ENCODE measurements around the gene EDN1. TPM values are rescaled to one million over a fixed set of nuclear protein-coding genes. Genes with fewer than 3 reads are reported as not detected.

Gene EDN1
- 36.4 TPM for polyA plus RNA-seq
- long read RNA-seq, donor 1, transcript EDN1-201 (5 exons, 2,033 nt) = major isoform, 6 of 6 reads
- long read RNA-seq, donor 1, partial matches to known transcripts = 0 of 6 reads
- long read RNA-seq, donor 1, other reads (novel, unspliced or antisense) = 0 of 6 reads
- long read RNA-seq, donor 2, transcript EDN1-201 (5 exons, 2,033 nt) = major isoform, 10 of 10 reads
- long read RNA-seq, donor 2, partial matches to known transcripts = 0 of 10 reads
- long read RNA-seq, donor 2, other reads (novel, unspliced or antisense) = 0 of 10 reads
- long read RNA-seq, donor 3, transcript EDN1-201 (5 exons, 2,033 nt) = major isoform, 5 of 5 reads
- long read RNA-seq, donor 3, partial matches to known transcripts = 0 of 5 reads
- long read RNA-seq, donor 3, other reads (novel, unspliced or antisense) = 0 of 5 reads
- long read RNA-seq, donor 4, partial matches to known transcripts = 0 of 1 reads
- long read RNA-seq, donor 4, other reads (novel, unspliced or antisense) = 0 of 1 reads
- long read RNA-seq, donor 5, transcript EDN1-201 (5 exons, 2,033 nt) = major isoform, 12 of 12 reads
- long read RNA-seq, donor 5, partial matches to known transcripts = 0 of 12 reads
- long read RNA-seq, donor 5, other reads (novel, unspliced or antisense) = 0 of 12 reads
- long read RNA-seq, donor 6, partial matches to known transcripts = 0 of 4 reads
- long read RNA-seq, donor 6, other reads (novel, unspliced or antisense) = 0 of 4 reads
- long read RNA-seq, donor 7, transcript EDN1-201 (5 exons, 2,033 nt) = major isoform, 11 of 11 reads
- long read RNA-seq, donor 7, partial matches to known transcripts = 0 of 11 reads
- long read RNA-seq, donor 7, other reads (novel, unspliced or antisense) = 0 of 11 reads
- long read RNA-seq, donor 8, transcript EDN1-201 (5 exons, 2,033 nt) = major isoform, 11 of 11 reads
- long read RNA-seq, donor 8, partial matches to known transcripts = 0 of 11 reads
- long read RNA-seq, donor 8, other reads (novel, unspliced or antisense) = 0 of 11 reads
- long read RNA-seq, donor 9, transcript EDN1-201 (5 exons, 2,033 nt) = major isoform, 10 of 10 reads
- long read RNA-seq, donor 9, partial matches to known transcripts = 0 of 10 reads
- long read RNA-seq, donor 9, other reads (novel, unspliced or antisense) = 0 of 10 reads
- long read RNA-seq, donor 10, transcript EDN1-201 (5 exons, 2,033 nt) = major isoform, 9 of 9 reads
- long read RNA-seq, donor 10, partial matches to known transcripts = 0 of 9 reads
- long read RNA-seq, donor 10, other reads (novel, unspliced or antisense) = 0 of 9 reads
- long read RNA-seq, donor 11, transcript EDN1-201 (5 exons, 2,033 nt) = major isoform, 6 of 6 reads
- long read RNA-seq, donor 11, partial matches to known transcripts = 0 of 6 reads
- long read RNA-seq, donor 11, other reads (novel, unspliced or antisense) = 0 of 6 reads

DNA sequence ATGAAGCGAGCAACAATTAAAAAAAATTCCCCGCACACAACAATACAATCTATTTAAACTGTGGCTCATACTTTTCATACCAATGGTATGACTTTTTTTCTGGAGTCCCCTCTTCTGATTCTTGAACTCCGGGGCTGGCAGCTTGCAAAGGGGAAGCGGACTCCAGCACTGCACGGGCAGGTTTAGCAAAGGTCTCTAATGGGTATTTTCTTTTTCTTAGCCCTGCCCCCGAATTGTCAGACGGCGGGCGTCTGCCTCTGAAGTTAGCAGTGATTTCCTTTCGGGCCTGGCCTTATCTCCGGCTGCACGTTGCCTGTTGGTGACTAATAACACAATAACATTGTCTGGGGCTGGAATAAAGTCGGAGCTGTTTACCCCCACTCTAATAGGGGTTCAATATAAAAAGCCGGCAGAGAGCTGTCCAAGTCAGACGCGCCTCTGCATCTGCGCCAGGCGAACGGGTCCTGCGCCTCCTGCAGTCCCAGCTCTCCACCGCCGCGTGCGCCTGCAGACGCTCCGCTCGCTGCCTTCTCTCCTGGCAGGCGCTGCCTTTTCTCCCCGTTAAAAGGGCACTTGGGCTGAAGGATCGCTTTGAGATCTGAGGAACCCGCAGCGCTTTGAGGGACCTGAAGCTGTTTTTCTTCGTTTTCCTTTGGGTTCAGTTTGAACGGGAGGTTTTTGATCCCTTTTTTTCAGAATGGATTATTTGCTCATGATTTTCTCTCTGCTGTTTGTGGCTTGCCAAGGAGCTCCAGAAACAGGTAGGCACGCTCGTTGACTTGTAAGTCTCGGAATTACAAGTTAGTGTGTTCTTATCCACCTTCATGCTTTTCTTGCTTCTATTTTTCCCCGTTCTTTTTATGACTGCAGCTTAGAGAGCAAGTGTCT is at the start of gene EDN1:
Gene EDN1, plus strand, starts transcription at position 429 of the 888 bp plus-strand sequence. Its CDS starts 269 bp downstream, at position 698.
- H3K9me3 ChIP-seq (ENCODE audit: control insufficient read depth, low read depth, low read length) = peaks cover 5% of the 10 kb centered on the region
- peak within 1 kb of the TSS; percentile 65 for H3K4me3 ChIP-seq (ENCODE audit: low read length)
- WGBS (ENCODE audit: insufficient coverage, low lambda C conversion rate) = 0% methylated on average over 2 of the region's 38 CpGs
- peaks cover 29% of the 10 kb centered on the region for H3K4me1 ChIP-seq (ENCODE audit: control insufficient read depth, insufficient read depth, low read length)
- H3K36me3 ChIP-seq (ENCODE audit: control insufficient read depth, insufficient read depth, low read length) = peaks cover 21% of the 10 kb centered on the region
- H3K27ac ChIP-seq (ENCODE audit: low read length) = peak within 1 kb of the TSS; percentile 93
- peak; percentile 87 to 94 for DNase-seq
- no peaks in the 10 kb centered on the region for H3K27me3 ChIP-seq (ENCODE audit: control insufficient read depth, insufficient read depth, low read length)

DNA sequence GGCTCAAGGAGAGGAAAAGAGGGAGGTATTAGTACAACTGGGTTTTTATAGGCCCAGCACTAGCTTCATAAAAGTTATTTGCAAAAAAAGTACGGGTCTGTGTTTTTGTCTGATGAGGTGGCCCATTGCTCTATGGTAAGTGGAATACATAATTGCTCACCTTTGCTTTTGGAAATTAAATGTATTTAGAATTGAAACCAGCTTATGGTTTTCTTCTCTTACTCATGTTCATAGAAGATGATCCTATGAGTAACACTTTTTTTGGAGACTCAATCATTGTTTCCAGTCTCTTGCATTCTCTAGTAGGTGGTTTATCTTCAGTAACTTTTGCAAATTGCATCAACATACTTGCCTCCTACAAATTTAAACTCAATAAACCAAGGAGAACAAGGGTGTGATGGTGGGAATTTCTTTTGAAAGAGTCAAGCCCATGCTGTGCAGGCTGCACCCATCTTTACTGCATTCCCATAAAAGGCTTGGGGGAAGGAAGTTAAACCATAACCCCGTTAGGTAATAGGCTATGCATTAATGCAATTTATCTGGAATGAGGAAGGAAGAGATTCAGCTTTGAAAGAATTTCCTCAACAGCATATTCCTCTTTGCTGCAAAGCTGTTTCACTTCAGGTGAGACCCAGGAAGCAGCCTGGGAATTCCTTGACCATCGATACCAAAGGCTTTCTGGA is 48.5 kb upstream of the EDN1 start:
- Histone ChIP-seq H3K27me3 (ENCODE audit: control insufficient read depth, insufficient read depth, low read length) (no peaks in the 10 kb centered on the region), H3K27ac (ENCODE audit: low read length) (peak overlapping the region; percentile 89), H3K36me3 (ENCODE audit: control insufficient read depth, insufficient read depth, low read length) (no peaks in the 10 kb centered on the region), H3K4me3 (ENCODE audit: low read length) (peak overlapping the region; percentile 11), H3K4me1 (ENCODE audit: control insufficient read depth, insufficient read depth, low read length) (peaks cover 30% of the 10 kb centered on the region), H3K9me3 (ENCODE audit: control insufficient read depth, low read depth, low read length) (no peaks in the 10 kb centered on the region)
- no CpG with 5 or more reads among the region's 3 CpGs for WGBS (ENCODE audit: insufficient coverage, low lambda C conversion rate)
- DNase-seq = peak; percentile 81 to 88

DNA sequence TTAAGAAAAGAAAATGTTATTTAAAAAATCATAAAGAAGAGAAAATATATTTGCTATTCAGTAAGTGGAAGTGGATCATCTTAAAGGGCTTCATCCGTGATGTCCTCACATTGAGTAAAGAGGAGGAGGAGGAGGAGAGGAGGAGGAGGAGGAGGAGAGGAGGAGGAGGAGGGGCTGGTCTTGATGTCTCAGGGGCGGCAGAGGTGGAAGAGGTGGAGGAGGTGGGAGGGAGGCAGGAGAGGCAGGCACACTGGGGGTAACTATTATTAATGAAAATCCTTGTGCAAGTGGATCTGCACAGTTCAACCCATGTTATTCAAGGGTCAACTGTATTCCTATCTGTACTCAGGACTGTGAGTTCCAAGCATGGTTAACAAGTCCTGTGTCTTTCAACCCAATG is 47.0 kb upstream of the EDN1 start:
- Histone ChIP-seq H3K4me3 (ENCODE audit: low read length) (no peak overlapping the region), H3K27ac (ENCODE audit: low read length) (no peak overlapping the region), H3K36me3 (ENCODE audit: control insufficient read depth, insufficient read depth, low read length) (no peaks in the 10 kb centered on the region), H3K27me3 (ENCODE audit: control insufficient read depth, insufficient read depth, low read length) (no peaks in the 10 kb centered on the region), H3K9me3 (ENCODE audit: control insufficient read depth, low read depth, low read length) (no peaks in the 10 kb centered on the region), H3K4me1 (ENCODE audit: control insufficient read depth, insufficient read depth, low read length) (peaks cover 34% of the 10 kb centered on the region)
- DNase-seq = no peak
- WGBS (ENCODE audit: insufficient coverage, low lambda C conversion rate) = no CpG with 5 or more reads among the region's 2 CpGs

DNA sequence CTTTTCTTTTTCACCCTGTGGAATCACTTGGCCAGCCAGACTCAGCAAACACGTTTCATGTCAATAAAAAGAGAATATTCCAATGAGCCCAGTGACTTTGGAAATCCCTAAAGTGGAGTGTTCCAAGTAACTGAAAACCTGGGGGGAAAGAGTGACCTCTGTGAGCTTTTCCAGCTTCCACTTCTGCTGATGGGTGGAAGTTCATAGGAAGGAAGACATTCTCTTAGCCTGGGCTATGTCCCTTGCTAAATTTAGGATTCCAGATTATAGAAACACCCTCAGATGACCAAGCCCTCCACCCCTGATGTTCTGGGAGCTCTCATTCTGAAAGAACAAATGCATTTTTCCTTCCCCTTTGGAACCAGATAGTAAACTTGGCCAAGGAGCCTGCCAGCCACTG is 44.8 kb upstream of the EDN1 start:
- no CpG with 5 or more reads among the region's 1 CpG for WGBS (ENCODE audit: insufficient coverage, low lambda C conversion rate)
- DNase-seq = no peak
- Histone ChIP-seq H3K9me3 (ENCODE audit: control insufficient read depth, low read depth, low read length) (no peaks in the 10 kb centered on the region), H3K4me1 (ENCODE audit: control insufficient read depth, insufficient read depth, low read length) (peaks cover 49% of the 10 kb centered on the region), H3K36me3 (ENCODE audit: control insufficient read depth, insufficient read depth, low read length) (no peaks in the 10 kb centered on the region), H3K4me3 (ENCODE audit: low read length) (no peak overlapping the region), H3K27ac (ENCODE audit: low read length) (peak overlapping the region; percentile 36), H3K27me3 (ENCODE audit: control insufficient read depth, insufficient read depth, low read length) (no peaks in the 10 kb centered on the region)

DNA sequence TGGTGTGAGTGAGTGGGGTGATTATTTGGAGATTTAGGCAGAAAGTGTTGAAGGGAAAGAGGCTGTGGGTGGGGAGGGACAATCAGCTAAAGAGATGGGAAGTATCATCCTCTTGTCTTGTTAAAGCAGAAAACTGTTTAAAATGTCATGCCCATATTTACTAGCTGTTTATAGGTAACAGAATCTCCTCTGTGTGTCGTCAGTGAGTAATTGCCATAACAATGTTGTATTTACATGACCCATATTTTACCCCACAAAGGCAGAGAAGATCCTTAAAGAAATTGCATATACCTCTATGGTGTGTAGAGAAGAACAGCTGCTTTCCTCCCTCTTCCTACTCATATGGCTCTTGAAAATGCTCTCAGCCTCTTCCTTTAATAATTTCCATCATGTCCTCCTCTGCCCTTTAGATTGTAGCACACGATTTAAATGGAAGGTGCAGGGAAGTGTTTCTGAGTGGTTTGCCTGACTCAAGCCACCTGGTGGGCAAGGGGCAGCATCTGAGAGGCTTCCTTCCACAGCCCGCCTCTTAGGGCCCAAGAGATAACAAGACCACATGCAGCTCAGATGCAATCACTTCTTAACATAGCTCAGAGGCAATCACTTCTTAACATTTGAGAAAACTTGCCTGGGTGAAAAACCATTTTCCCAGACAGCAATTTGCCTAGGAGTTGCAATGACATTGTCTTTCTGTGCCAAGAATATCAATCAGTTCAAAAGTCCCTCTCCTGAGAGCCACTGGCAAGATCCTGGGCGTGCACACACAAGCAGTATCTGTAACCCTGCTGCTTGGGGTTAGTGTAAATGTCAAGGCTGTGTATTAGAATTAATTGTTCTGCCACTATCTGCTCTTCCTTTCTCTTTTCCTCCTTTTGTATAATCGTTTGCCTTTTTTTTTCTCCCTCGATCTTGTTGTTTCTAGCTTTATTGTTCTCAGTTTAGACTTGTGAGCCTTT is 44.1 kb upstream of the EDN1 start:
- no peaks in the 10 kb centered on the region for H3K9me3 ChIP-seq (ENCODE audit: control insufficient read depth, low read depth, low read length)
- H3K36me3 ChIP-seq (ENCODE audit: control insufficient read depth, insufficient read depth, low read length) = no peaks in the 10 kb centered on the region
- peak in 1 of 2 donors; percentile 57 for DNase-seq
- peak overlapping the region; percentile 36 for H3K27ac ChIP-seq (ENCODE audit: low read length)
- peaks cover 49% of the 10 kb centered on the region for H3K4me1 ChIP-seq (ENCODE audit: control insufficient read depth, insufficient read depth, low read length)
- WGBS (ENCODE audit: insufficient coverage, low lambda C conversion rate) = 50% methylated on average over 3 of the region's 6 CpGs
- no peaks in the 10 kb centered on the region for H3K27me3 ChIP-seq (ENCODE audit: control insufficient read depth, insufficient read depth, low read length)
- H3K4me3 ChIP-seq (ENCODE audit: low read length) = no peak overlapping the region

DNA sequence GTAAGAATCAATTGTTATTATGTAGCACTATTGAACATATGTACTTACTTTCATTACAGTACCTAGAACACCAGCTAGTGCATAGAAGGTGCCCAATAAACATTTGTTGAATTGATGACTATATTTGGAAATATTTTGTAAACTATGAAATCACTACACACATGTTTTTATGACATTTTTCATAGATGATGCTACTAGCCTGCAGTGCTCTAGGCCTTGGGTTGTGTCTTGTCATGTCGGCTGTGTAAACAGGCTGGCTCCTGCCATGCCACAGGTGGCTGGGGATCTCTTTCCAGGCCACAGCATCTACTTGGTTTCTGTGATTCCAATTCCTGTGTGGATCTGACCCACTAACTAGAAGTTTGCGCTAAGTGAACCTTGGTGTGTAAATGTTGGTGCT is 43.3 kb upstream of the EDN1 start:
- no peak for DNase-seq
- WGBS (ENCODE audit: insufficient coverage, low lambda C conversion rate) = no CpG with 5 or more reads among the region's 2 CpGs
- H3K27ac ChIP-seq (ENCODE audit: low read length) = peak overlapping the region; percentile 36
- no peaks in the 10 kb centered on the region for H3K27me3 ChIP-seq (ENCODE audit: control insufficient read depth, insufficient read depth, low read length)
- H3K4me3 ChIP-seq (ENCODE audit: low read length) = no peak overlapping the region
- H3K4me1 ChIP-seq (ENCODE audit: control insufficient read depth, insufficient read depth, low read length) = peaks cover 43% of the 10 kb centered on the region
- H3K36me3 ChIP-seq (ENCODE audit: control insufficient read depth, insufficient read depth, low read length) = no peaks in the 10 kb centered on the region
- no peaks in the 10 kb centered on the region for H3K9me3 ChIP-seq (ENCODE audit: control insufficient read depth, low read depth, low read length)

DNA sequence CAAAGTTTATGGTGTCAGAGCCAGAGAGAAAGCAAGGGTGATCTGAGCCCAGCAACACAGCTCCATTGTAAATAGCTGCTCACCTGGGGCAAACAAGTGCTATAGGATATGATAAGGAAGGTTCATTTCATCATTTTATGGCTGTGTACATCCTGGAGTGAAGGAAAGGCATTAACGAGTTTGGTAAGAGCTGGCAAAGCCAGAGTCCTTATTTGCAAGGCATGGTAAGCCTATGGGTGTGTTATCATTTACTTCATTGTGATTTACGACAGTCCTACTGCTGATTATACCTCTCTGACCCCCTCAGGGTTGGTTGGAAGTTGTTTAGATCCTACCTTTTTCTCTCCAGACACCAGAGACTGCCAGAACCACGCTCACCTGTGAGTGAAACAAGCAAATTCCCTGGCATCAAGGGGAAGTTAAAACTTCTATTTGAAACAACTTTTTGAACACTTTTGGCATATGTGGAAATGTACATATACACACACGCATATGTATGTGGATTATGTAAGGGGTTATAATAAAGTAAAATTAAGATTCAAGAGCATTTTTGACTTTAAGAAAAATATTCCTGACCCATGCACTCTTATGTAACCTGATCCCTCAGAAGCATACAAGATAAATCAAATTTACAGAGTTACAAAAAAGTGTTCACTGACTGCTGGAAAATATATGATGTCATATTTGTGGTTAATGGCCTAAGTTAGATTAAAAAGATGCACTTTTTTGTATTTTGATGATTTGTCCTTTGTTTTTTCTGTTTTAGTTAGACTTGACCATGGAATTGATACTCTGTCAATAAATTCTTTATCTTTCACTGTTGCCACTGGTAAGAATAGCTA is 40.4 kb upstream of the EDN1 start:
- no peaks in the 10 kb centered on the region for H3K9me3 ChIP-seq (ENCODE audit: control insufficient read depth, low read depth, low read length)
- no peaks in the 10 kb centered on the region for H3K27me3 ChIP-seq (ENCODE audit: control insufficient read depth, insufficient read depth, low read length)
- no peak overlapping the region for H3K4me3 ChIP-seq (ENCODE audit: low read length)
- peaks cover 45% of the 10 kb centered on the region for H3K4me1 ChIP-seq (ENCODE audit: control insufficient read depth, insufficient read depth, low read length)
- peak; percentile 81 to 93 for DNase-seq
- no peaks in the 10 kb centered on the region for H3K36me3 ChIP-seq (ENCODE audit: control insufficient read depth, insufficient read depth, low read length)
- 50% methylated on average over 1 of the region's 4 CpGs for WGBS (ENCODE audit: insufficient coverage, low lambda C conversion rate)
- peak overlapping the region; percentile 82 for H3K27ac ChIP-seq (ENCODE audit: low read length)

DNA sequence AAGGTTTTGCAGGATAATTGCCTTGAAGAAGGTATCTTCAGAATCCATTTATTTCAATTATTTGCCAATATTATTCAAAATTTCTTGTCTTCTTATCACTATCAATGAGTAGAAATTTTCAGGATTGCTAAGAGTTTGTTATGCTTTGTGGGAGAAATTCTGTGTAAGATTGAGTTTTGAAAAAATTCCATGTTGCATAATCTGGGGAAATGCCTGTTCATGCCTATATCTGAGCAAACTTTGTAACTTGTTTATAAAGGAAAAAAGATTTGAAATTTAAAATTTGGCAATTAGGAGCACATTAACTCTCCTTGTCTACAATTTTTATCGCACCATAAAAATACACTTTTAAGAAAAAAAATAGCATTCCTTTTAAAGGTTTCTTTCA is 39.8 kb upstream of the EDN1 start:
- 100% methylated on average over 1 of the region's 1 CpG for WGBS (ENCODE audit: insufficient coverage, low lambda C conversion rate)
- Histone ChIP-seq H3K4me1 (ENCODE audit: control insufficient read depth, insufficient read depth, low read length) (peaks cover 44% of the 10 kb centered on the region), H3K27ac (ENCODE audit: low read length) (no peak overlapping the region), H3K9me3 (ENCODE audit: control insufficient read depth, low read depth, low read length) (no peaks in the 10 kb centered on the region), H3K4me3 (ENCODE audit: low read length) (no peak overlapping the region), H3K36me3 (ENCODE audit: control insufficient read depth, insufficient read depth, low read length) (no peaks in the 10 kb centered on the region), H3K27me3 (ENCODE audit: control insufficient read depth, insufficient read depth, low read length) (no peaks in the 10 kb centered on the region)
- no peak for DNase-seq
